ENCODE results near the gene MAP3K2. TPM values are rescaled to one million over a fixed set of nuclear protein-coding genes. Genes with fewer than 3 reads are reported as not detected.

MAP3K2 gene
- total RNA-seq, 1 donor from 2014 or later, result 34.5 TPM

DNA sequence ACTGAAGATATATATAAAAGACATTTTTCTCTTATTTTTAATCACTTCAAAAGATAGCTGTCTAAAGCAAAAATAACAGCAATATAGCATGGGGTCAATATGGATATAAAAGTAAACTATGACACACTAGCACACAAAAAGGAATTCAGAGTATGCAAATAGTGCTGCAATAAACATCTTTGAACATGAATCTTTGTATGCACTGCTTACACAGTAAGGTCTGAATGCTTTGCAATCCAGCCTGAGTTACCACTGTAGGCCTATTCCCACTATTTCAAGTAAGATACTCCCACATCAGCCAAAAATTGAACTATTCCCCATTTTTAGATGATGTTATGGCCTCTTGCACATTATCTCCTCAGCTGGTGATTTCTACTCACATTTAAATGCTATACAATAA is 66.5 kb downstream of the MAP3K2 start:
- Mint-ChIP-seq H3K27ac (no peak overlapping the region), H3K36me3 (ENCODE audit: insufficient read depth) (peaks cover 20% of the 10 kb centered on the region), H3K9me3 (ENCODE audit: low read depth) (peaks cover 6% of the 10 kb centered on the region), H3K27me3 (no peaks in the 10 kb centered on the region), H3K4me3 (ENCODE audit: low read depth) (no peak overlapping the region), H3K4me1 (ENCODE audit: low read depth) (no peaks in the 10 kb centered on the region)
- no peak for DNase-seq (ENCODE audit: low spot score, unreplicated experiment)
- TF ChIP-seq, protein P1, sequence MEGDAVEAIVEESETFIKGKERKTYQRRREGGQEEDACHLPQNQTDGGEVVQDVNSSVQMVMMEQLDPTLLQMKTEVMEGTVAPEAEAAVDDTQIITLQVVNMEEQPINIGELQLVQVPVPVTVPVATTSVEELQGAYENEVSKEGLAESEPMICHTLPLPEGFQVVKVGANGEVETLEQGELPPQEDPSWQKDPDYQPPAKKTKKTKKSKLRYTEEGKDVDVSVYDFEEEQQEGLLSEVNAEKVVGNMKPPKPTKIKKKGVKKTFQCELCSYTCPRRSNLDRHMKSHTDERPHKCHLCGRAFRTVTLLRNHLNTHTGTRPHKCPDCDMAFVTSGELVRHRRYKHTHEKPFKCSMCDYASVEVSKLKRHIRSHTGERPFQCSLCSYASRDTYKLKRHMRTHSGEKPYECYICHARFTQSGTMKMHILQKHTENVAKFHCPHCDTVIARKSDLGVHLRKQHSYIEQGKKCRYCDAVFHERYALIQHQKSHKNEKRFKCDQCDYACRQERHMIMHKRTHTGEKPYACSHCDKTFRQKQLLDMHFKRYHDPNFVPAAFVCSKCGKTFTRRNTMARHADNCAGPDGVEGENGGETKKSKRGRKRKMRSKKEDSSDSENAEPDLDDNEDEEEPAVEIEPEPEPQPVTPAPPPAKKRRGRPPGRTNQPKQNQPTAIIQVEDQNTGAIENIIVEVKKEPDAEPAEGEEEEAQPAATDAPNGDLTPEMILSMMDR (IDR thresholded peaks at IDR 0.05; ENCODE audit: unreplicated experiment), result no peak

DNA sequence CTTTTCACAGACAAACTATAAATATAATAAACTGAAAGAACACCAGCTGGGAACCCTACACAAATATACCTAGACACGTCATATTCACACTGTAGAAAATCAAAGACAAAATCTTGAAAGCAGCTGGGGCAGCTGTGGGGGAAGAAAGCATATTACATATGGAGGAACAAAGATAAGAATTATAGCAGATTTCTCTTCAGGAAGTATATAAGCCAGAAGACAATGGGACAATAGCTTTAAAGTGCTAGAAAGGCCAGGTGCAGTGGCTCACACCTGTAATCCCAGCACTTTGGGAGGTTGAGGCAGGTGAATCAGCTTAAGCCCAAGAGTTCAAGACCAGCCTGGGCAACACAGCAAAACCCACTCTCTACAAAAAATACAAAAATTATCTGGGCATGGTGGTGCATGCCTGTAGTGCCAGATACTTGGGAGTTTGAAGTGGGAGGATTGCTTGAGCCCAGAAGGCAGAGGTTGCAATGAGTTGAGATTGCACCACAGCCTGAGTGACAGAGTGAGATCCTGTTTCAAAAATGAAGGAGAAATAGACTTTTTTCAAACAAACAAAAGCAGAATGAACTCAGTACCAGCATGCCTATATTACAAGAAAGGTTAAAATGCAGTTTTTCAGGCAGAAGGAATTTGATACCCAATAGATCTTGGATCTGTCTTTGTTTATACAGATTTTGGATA is 67.0 kb downstream of the MAP3K2 start:
- Mint-ChIP-seq H3K4me3 (ENCODE audit: low read depth) (no peak overlapping the region), H3K36me3 (ENCODE audit: insufficient read depth) (peaks cover 20% of the 10 kb centered on the region)

DNA sequence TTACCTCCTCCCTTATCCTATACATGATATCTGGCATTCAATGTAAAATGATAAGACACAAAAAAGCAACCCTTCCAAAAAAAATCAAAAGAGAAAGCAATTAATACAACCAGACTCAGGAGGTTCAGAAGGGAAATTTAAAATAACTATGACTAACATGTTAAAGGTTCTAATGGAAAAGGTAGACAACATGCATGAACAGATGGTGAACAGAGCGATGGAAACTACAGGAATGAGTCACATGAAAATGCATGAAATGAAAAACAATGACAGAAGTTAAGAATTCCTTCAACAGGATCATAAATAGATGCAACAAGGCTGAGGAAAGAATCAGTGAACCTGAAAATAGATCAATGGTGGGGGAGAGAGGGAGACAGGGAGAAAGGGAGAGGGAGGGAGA is 67.7 kb downstream of the MAP3K2 start:
- Mint-ChIP-seq H3K9me3 (ENCODE audit: low read depth) (peaks cover 6% of the 10 kb centered on the region), H3K4me1 (ENCODE audit: low read depth) (no peaks in the 10 kb centered on the region), H3K27me3 (no peaks in the 10 kb centered on the region), H3K27ac (no peak overlapping the region), H3K36me3 (ENCODE audit: insufficient read depth) (peaks cover 23% of the 10 kb centered on the region), H3K4me3 (ENCODE audit: low read depth) (no peak overlapping the region)
- no peak for DNase-seq (ENCODE audit: low spot score, unreplicated experiment)
- TF ChIP-seq, protein P1 (IDR thresholded peaks at IDR 0.05; ENCODE audit: unreplicated experiment), result no peak

More for the DNA sequence above, 67.0 kb downstream of the MAP3K2 start:
- H3K4me1 Mint-ChIP-seq (ENCODE audit: low read depth), result no peaks in the 10 kb centered on the region
- H3K9me3 Mint-ChIP-seq (ENCODE audit: low read depth), result peaks cover 6% of the 10 kb centered on the region
- no peak overlapping the region for H3K27ac Mint-ChIP-seq
- TF ChIP-seq, protein P1 (IDR thresholded peaks at IDR 0.05; ENCODE audit: unreplicated experiment), result no peak
- H3K27me3 Mint-ChIP-seq, result no peaks in the 10 kb centered on the region
- no peak for DNase-seq (ENCODE audit: low spot score, unreplicated experiment)

DNA sequence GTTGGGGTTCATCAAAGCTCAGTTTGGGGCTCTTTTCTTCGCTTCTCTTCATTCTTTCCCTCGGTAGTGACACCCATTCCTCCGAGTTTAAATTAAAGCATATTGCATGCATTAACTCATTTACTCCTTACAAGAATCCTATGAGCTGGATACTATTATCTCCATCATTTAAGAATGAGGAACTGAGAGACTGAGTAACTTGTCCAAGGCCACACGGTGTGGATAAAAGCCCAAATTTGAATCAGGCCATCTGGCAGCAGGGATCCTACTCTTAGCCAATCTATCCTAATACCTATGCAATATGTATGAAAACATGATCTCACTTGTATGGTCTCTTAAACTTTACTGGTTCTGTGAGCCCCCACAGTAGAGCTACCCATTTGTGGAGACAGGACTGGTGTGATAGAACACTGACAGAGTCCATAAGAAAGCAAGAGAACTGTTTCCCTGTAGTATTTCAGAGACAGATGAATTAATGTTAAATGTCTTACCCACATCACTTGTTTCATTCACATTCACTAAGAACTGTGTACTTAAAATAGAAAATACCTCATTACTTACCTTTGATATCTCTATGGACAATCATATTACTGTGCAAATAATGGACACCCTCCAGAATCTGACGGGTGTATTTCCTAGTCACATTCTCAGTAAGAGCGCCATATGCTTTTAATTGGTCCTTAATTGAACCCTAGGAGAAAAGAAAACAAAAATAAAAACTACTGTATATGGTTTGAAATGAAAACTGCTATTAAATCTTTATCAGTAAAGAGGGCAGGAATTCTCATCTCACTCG is 73.4 kb downstream of the MAP3K2 start:
- no peak overlapping the region for H3K4me3 Mint-ChIP-seq (ENCODE audit: low read depth)
- H3K27ac Mint-ChIP-seq, result no peak overlapping the region
- peaks cover 21% of the 10 kb centered on the region for H3K36me3 Mint-ChIP-seq (ENCODE audit: insufficient read depth)
- TF ChIP-seq, protein P1 (IDR thresholded peaks at IDR 0.05; ENCODE audit: unreplicated experiment), result no peak
- no peaks in the 10 kb centered on the region for H3K27me3 Mint-ChIP-seq
- H3K4me1 Mint-ChIP-seq (ENCODE audit: low read depth), result no peaks in the 10 kb centered on the region
- DNase-seq (ENCODE audit: low spot score, unreplicated experiment), result no peak
- H3K9me3 Mint-ChIP-seq (ENCODE audit: low read depth), result no peaks in the 10 kb centered on the region

DNA sequence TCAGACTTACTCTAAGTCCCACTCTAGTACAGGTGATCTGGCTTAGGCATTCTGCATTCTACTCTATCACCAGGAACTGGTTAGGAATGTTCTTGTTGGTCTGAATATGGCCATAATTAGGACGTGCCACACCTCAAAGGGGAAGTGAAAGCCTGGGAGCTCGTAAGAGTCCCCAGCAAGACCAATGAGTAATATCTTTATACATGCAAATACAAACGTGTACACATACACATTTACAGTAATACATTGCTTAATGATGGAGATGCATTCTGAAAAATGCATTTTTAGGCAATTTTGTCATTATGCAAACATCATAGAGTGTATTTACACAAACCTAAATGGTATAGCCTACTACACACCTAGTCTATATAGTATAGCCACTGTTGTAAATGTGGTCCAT is 74.4 kb downstream of the MAP3K2 start:
- TF ChIP-seq, protein P1 (IDR thresholded peaks at IDR 0.05; ENCODE audit: unreplicated experiment), result no peak
- no peaks in the 10 kb centered on the region for H3K9me3 Mint-ChIP-seq (ENCODE audit: low read depth)
- no peak overlapping the region for H3K27ac Mint-ChIP-seq
- peaks cover 21% of the 10 kb centered on the region for H3K36me3 Mint-ChIP-seq (ENCODE audit: insufficient read depth)
- no peak overlapping the region for H3K4me3 Mint-ChIP-seq (ENCODE audit: low read depth)
- DNase-seq (ENCODE audit: low spot score, unreplicated experiment), result no peak
- H3K4me1 Mint-ChIP-seq (ENCODE audit: low read depth), result no peaks in the 10 kb centered on the region
- H3K27me3 Mint-ChIP-seq, result no peaks in the 10 kb centered on the region
